Effector memory CD8-positive, alpha-beta T cell (primary cell): ENCODE measurements around the gene EZR.
A peak's percentile ranks its signal among the peaks of the same experiment; 100 is the strongest.
"Not testable (repeated sequence)": the region's sequence is repeated elsewhere in the genome, so short reads cannot be mapped to it uniquely, and the experiment has no call there.

ENCODE experiments used
- ATAC-seq: fragments of 150-1000 bp; cut with Tn5 transposase; replicated peaks from 2 replicates; pipeline ENCODE4 v1.10.0; 2021; ENCODE audit warnings: mild to moderate bottlenecking, moderate library complexity
- DNase-seq, 3 experiments: peaks; one replicate each; pipeline ENCODE4 v3.0.0; 2021
- H3K27ac Mint-ChIP-seq, 2 donors: one replicate each; pipeline ENCODE4 v1.8.0; 2022; ENCODE audit warnings: mild to moderate bottlenecking in 2 of 2, mixed read lengths in 2 of 2, moderate library complexity in 2 of 2
- H3K27me3 Mint-ChIP-seq, 2 donors: one replicate each; pipeline ENCODE4 v1.8.0; 2022; ENCODE audit warnings: mixed read lengths in 2 of 2
- H3K36me3 Mint-ChIP-seq: one replicate; pipeline ENCODE4 v1.8.0; 2022; ENCODE audit warnings: mild to moderate bottlenecking, moderate library complexity, mixed read lengths; ENCODE audit not compliant: insufficient read depth
- H3K4me1 Mint-ChIP-seq, 2 donors: one replicate each; pipeline ENCODE4 v1.8.0; 2022; ENCODE audit warnings: low read depth in 2 of 2, mixed read lengths in 2 of 2
- H3K4me3 Mint-ChIP-seq, 2 donors: one replicate each; pipeline ENCODE4 v1.8.0; 2022; ENCODE audit warnings: mild to moderate bottlenecking in 2 of 2, mixed read lengths in 2 of 2, moderate library complexity in 2 of 2
- H3K9me3 Mint-ChIP-seq, 2 donors: one replicate each; pipeline ENCODE4 v1.8.0; 2022; ENCODE audit warnings: mixed read lengths in 2 of 2

Gene EZR

DNA sequence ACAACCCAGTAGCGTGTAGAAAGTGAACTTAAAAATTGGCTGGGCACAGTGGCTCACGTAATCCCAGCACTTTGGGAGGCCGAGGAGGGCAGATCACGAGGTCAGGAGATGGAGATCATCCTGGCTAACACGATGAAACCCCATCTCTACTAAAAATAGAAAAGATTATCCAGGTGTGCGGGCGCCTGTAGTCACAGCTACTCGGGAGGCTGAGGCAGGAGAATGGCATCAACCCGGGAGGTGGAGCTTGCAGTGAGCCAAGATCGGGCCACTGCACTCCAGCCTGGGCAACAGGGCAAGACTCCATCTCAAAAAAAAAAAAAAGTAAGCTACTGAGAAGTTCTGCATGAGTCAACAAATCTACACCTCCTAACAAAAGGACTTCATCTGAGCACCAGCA, 26.7 kb downstream of the EZR start:
- H3K36me3 Mint-ChIP-seq, result peaks cover 82% of the 10 kb centered on the region
- not testable (repeated sequence) for H3K27me3 Mint-ChIP-seq, ATAC-seq, DNase-seq, H3K9me3 Mint-ChIP-seq
- H3K4me3 Mint-ChIP-seq, result peak overlapping the region; percentile 25 to 46
- H3K27ac Mint-ChIP-seq, result peak overlapping the region; percentile 95 to 98
- H3K4me1 Mint-ChIP-seq, result peaks cover 60 to 75% of the 10 kb centered on the region in 2 donors

DNA sequence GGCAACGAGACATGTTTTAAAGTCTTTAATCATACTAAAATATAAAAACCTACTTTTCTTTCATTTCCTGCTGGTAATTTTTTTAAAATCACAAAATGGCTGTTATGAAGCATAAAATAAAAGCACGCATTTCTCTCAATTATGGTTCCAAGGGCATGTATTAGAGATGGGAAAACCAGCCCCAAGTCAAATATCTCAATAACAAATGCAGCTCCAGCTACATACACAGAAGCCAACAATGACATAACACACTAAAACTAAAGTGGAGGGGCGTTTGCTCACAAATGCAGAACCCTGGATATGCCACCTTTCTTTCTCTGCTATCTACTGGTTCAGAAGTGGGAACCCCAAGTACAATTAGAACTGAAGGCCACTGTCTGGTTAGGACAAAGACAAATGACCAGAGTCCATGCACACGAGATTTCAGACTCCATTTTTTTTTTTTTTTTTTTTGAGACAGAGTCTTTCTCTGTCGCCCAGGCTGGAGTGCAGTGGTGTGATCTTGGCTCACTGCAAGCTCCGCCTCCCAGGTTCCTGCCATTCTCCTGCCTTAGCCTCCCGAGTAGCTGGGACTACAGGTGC, 27.8 kb downstream of the EZR start:
- peaks cover 53 to 66% of the 10 kb centered on the region in 2 donors for H3K4me1 Mint-ChIP-seq
- DNase-seq (no peak), ATAC-seq (no peak)
- no peaks in the 10 kb centered on the region for H3K27me3 Mint-ChIP-seq
- peak overlapping the region; percentile 95 to 98 for H3K27ac Mint-ChIP-seq
- H3K9me3 Mint-ChIP-seq, result no peaks in the 10 kb centered on the region
- H3K36me3 Mint-ChIP-seq, result peaks cover 83% of the 10 kb centered on the region
- H3K4me3 Mint-ChIP-seq, result peak overlapping the region in 1 of 2 donors; percentile 82

DNA sequence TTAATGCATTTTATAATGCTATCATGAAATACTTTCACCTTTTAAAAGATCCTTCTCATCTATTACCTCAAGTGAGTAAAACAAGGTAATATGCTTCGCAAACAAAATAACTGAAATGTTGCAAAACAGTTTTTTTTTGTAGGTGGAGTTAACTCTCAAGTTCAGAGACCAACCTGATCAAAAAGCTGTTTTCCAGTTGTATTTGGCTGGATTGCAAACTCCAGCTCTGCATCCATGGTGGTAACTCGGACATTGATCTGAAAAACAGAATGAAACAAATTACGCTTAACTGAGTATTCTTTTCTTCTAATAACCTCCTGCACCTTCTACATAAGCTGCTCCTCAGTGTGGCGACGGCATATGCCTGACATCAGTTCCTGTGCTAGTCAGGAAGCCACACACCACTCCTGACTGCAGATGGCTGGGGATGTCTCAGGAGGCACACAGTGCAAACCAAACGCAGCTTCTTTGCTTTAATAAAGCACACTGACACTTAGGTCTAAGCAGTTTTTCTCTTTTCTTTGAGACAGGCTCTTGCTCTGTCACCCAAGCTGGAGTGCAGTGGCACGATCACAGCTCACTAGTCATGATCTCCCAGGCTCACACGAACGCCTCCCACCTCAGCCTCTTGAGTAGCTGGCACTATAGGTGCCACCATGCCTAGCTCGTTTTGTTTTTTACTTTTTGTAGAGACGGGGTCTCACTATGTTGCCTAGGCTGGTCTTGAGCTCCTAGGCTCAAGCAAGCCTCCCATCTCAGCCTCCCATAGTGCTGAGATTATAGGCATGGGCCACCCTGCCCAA, 29.9 kb downstream of the EZR start:
- peaks cover 90% of the 10 kb centered on the region for H3K36me3 Mint-ChIP-seq
- H3K9me3 Mint-ChIP-seq, result no peaks in the 10 kb centered on the region
- ATAC-seq, result peak; percentile 96
- peak overlapping the region; percentile 74 to 82 for H3K4me3 Mint-ChIP-seq
- H3K27ac Mint-ChIP-seq, result peak overlapping the region; percentile 95 to 98
- H3K4me1 Mint-ChIP-seq, result peaks cover 39 to 54% of the 10 kb centered on the region in 2 donors
- H3K27me3 Mint-ChIP-seq, result no peaks in the 10 kb centered on the region
- DNase-seq, result peak; percentile 56 to 63 (median 63)

DNA sequence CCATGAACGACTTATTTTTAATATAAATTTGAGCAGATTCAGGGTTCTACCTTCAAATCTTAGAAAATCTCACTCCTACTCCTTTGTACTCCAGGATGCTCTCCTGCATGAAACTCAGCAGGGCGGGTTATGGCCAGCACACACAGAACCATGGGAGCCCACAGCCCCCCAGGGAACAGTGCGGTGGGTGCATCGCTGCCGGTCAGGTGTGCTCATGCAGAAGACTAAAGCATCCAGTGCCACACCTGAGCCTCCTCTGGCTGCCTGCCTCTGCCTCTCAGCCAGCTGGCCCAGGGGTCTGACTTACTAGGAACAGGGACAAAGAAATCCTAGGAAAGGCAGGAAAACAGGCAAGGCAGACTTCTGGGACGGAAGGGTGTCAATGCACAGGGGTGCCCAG, 31.8 kb downstream of the EZR start:
- H3K4me1 Mint-ChIP-seq, result peaks cover 26 to 40% of the 10 kb centered on the region in 2 donors
- H3K27me3 Mint-ChIP-seq, result no peaks in the 10 kb centered on the region
- peaks cover 95% of the 10 kb centered on the region for H3K36me3 Mint-ChIP-seq

DNA sequence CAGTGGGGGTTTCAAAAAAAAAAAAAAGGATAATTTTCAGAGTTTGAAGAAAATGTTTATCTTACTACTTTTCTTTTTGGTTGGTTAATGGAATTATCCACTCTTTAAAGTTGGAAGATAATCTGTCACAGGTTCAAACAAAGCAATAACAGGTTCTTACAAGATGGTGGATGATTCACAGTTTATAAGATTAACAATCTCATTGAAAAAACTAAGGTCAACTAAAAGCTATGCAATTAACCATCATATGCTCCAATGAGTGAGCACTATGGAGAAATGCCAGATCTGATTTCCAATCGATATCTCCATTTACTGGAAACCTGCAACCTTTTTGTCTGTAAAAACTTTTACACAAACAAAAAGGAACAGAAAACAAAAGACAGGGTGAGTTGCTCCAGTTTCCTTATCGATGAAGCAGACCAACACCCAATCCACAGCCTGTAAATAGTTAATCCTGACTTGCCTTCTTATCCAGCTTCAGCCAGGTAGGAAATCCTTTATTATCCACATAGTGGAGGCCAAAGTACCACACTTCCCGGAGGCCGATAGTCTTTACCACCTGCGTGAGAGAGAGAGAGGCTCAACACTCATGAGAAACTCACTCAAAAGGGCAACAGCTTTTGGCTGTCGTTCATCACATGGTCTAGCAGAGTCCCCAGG, 32.4 kb downstream of the EZR start:
- Mint-ChIP-seq H3K27me3 (no peaks in the 10 kb centered on the region), H3K4me3 (no peak overlapping the region), H3K27ac (peak overlapping the region; percentile 46 to 59), H3K9me3 (no peaks in the 10 kb centered on the region), H3K4me1 (peaks cover 24 to 35% of the 10 kb centered on the region in 2 donors), H3K36me3 (peaks cover 95% of the 10 kb centered on the region)
- DNase-seq (no peak), ATAC-seq (no peak)

More for the DNA sequence above, 31.8 kb downstream of the EZR start:
- peak overlapping the region; percentile 49 to 54 for H3K27ac Mint-ChIP-seq
- no peak overlapping the region for H3K4me3 Mint-ChIP-seq
- H3K9me3 Mint-ChIP-seq, result no peaks in the 10 kb centered on the region
- DNase-seq, result no peak
- ATAC-seq, result no peak

DNA sequence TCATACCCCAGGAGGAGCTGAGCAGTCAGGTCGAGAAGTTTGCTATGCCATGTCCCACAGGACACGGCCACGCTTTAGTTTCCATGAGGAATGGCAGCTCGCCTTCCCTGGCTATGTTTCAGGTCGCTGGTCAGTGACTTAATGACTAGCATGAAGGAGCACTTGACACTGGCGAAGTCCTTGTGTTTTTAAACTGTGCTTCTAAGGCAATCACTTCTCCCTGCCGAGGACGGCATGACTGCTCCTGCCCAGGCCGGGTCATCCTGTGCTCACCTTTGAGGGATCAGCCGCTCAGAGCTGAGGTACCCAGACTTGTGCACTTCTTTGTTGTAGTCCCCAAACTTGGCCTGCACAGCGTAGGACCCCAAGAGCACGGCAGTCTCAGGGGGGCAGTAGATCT, 34.1 kb downstream of the EZR start:
- no peak overlapping the region for H3K4me3 Mint-ChIP-seq
- H3K27ac Mint-ChIP-seq, result peak overlapping the region; percentile 35 to 60
- DNase-seq (no peak), ATAC-seq (no peak)
- peaks cover 21 to 28% of the 10 kb centered on the region in 2 donors for H3K4me1 Mint-ChIP-seq
- H3K27me3 Mint-ChIP-seq, result no peaks in the 10 kb centered on the region
- H3K9me3 Mint-ChIP-seq, result no peaks in the 10 kb centered on the region
- H3K36me3 Mint-ChIP-seq, result peaks cover 100% of the 10 kb centered on the region

DNA sequence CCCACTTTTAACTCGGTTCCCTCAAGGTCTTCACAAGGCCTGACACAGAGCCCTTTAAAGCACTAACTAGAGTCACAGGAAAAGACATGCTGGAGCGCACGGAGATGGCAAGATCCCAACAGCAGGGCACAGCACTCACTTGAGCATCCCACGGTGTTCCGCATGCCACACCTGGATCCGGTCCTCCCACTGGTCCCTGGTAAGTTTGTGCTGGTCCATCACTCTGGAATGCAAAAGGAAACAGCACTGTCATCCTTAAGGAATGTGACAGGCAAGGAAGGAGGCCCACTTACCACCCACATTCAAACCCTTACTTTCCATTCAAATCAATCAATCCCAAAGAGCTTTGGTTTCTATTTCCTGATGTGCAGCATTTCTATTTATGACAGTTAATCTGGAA, 34.7 kb downstream of the EZR start:
- peak overlapping the region; percentile 60 to 63 for H3K27ac Mint-ChIP-seq
- DNase-seq, result no peak
- H3K9me3 Mint-ChIP-seq, result no peaks in the 10 kb centered on the region
- ATAC-seq, result no peak
- H3K36me3 Mint-ChIP-seq, result peaks cover 100% of the 10 kb centered on the region
- H3K4me3 Mint-ChIP-seq, result no peak overlapping the region
- H3K4me1 Mint-ChIP-seq, result peaks cover 16 to 23% of the 10 kb centered on the region in 2 donors
- no peaks in the 10 kb centered on the region for H3K27me3 Mint-ChIP-seq

DNA sequence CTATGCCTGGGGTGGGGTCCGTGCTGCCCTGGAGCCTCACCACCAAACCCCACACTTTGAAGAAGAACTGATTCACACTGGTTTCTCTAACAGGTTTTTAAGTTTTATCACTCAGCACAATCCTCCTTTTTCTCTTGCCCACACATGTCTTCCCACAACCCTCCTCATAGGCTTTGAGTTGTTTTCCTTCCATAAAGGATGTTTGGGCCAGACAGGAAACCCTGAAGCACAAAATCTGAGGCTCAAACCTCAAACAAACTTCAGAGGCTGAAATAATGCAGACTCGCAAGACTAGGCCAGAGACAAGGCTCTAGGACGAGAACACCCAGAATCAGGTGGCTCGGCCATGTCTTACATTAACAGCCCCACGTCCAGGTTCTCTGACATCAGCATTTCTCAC, 35.3 kb downstream of the EZR start:
- Mint-ChIP-seq H3K27ac (peak overlapping the region; percentile 60 to 63), H3K4me1 (peaks cover 14 to 21% of the 10 kb centered on the region in 2 donors), H3K4me3 (no peak overlapping the region), H3K27me3 (no peaks in the 10 kb centered on the region), H3K36me3 (peaks cover 99% of the 10 kb centered on the region), H3K9me3 (no peaks in the 10 kb centered on the region)
- ATAC-seq (no peak), DNase-seq (no peak)

DNA sequence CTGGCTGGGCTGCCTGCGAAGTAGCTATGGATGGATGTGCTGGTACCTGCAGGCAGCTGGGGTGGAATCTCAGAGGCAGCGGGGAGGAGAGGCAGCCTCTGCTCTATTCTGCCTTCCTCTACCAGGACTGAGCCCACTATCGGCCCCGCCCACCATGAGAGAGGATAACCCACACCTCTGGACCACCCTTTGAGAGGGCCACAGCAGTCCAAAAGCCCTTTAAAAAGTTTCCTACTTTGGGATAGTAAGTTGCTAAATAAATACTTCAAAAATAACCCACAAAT, 36.1 kb downstream of the EZR start:
- Mint-ChIP-seq H3K9me3 (no peaks in the 10 kb centered on the region), H3K36me3 (peaks cover 99% of the 10 kb centered on the region), H3K4me1 (peaks cover 14 to 25% of the 10 kb centered on the region in 2 donors), H3K27me3 (no peaks in the 10 kb centered on the region), H3K4me3 (no peak overlapping the region), H3K27ac (peak overlapping the region; percentile 26 to 60)
- ATAC-seq, result no peak
- no peak for DNase-seq

DNA sequence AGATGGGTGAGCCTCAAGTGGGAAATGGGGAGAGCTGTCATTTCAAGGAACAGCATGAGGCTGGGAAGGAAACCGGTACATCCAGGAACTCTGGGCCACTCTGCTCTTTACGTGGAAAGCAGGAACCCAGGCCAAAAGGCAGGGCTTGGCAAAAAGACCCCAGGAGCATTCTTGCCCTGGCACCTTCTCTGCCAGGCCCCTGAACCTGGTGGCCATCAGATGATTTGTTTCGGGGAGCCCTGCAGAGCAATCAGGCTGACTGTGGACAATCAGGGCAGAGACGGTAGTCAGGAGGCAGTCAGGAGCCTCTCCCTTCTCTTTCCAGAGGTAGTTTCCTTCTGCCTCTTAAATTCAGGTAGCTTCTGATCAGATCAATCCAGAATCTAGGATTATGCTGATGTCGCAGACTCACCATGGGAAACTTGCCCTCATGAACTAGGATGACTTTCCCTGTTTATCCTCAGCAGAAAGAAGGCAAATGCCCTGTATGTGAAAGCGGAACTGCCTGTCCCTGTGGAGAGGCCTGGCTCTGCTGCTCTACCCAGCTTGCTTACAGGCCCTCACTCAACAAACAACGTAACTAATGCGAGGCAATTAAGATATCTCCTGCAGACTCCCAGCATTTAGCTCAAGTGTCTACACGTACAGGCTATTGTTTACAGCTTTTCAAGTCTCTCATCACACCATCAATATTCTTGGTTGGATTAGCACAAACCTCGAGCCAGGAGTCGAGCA, 36.6 kb downstream of the EZR start:
- H3K4me1 Mint-ChIP-seq, result peaks cover 15 to 28% of the 10 kb centered on the region in 2 donors
- no peak for ATAC-seq
- no peak overlapping the region for H3K4me3 Mint-ChIP-seq

DNA sequence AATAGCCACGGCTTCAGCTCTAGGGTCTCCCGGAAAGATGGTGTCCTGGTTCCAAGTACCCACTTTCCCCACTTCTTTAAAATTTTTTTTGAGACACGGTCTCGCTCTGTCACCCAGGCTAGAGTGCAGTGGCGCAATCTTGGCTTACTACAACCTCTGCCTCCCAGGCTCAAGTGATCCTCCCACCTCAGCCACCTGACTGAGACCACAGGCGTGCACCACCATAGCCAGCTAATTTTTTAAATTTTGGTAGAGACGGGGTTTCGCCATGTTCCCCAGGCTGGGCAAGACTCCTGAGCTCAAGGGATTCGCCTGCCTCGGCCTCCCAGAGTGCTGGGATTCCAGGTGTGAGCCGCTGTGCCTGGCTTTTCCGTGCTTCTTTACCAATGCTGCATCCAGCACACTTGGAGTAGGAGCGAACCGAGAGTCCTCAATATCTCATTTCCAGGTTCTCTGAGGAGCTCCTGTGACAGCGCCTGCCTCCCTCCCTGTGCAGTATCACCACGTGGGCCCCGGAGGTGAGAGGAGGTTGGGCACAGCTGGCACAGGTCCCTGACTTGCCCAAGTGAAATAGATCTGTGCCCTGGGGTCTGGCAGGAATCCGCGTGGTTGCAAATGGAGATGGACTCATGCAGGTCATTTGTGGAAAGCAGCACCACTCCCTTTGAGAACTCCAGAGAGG, 37.3 kb downstream of the EZR start:
- no peaks in the 10 kb centered on the region for H3K9me3 Mint-ChIP-seq
- ATAC-seq (no peak), DNase-seq (no peak)
- peak overlapping the region; percentile 45 to 91 for H3K27ac Mint-ChIP-seq
- peaks cover 99% of the 10 kb centered on the region for H3K36me3 Mint-ChIP-seq
- no peaks in the 10 kb centered on the region for H3K27me3 Mint-ChIP-seq
- peaks cover 21 to 32% of the 10 kb centered on the region in 2 donors for H3K4me1 Mint-ChIP-seq
- H3K4me3 Mint-ChIP-seq, result no peak overlapping the region

More for the DNA sequence above, 36.6 kb downstream of the EZR start:
- DNase-seq, result no peak
- H3K9me3 Mint-ChIP-seq, result no peaks in the 10 kb centered on the region
- no peaks in the 10 kb centered on the region for H3K27me3 Mint-ChIP-seq
- H3K36me3 Mint-ChIP-seq, result peaks cover 99% of the 10 kb centered on the region
- H3K27ac Mint-ChIP-seq, result peak overlapping the region; percentile 45 to 91

DNA sequence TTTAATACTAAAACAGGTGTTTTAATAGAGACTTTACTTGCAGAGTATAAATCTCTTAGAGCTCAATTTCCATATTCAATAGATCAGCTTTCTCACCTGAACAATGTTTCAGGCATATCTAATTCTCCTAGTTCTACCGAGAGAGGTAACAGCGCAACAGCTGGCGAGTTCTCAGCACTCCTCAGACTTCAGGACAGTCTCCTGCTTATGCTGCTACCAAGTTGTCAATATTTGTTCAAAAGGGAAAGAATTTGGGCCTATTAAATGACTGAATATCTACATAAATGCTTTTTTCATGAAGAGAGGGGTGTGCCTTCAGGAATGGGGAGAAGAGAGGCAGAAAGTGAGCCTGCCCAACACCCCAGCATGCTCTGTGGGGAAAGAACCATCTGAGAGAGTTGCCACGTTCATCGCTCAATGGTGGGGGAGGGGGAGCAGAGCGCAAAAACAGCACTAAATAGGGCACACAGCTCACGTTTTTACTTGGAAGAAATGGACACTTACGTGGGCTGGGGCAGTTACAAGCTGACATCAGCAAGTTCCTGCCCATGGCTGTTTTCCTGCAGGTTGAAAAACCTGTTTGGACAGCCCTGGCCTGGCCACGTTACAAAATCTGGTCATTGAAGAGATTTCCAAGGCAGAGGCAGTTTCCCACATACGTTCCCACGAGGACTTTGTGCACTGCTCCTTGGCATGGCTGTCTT, 38.0 kb downstream of the EZR start:
- DNase-seq (no peak), ATAC-seq (no peak)
- Mint-ChIP-seq H3K27me3 (no peaks in the 10 kb centered on the region), H3K36me3 (peaks cover 99% of the 10 kb centered on the region), H3K4me3 (no peak overlapping the region), H3K9me3 (no peaks in the 10 kb centered on the region), H3K27ac (peak overlapping the region; percentile 54 to 91), H3K4me1 (peaks cover 23 to 35% of the 10 kb centered on the region in 2 donors)
